Left lung (tissue), 14 donors: Measurements from ENCODE around the gene CHAF1A. TPM values are rescaled to one million over a fixed set of nuclear protein-coding genes. Genes with fewer than 3 reads are reported as not detected.

Source experiments
- ATAC-seq: fragments of 200-7000 bp; cut with Tn5 transposase; one replicate; pipeline ENCODE4 v1.9.1; 2020; ENCODE audit warnings: moderate library complexity
- DNase-seq, 4 donors: peaks; one replicate each; pipeline ENCODE4 v3.0.0-alpha.2; 2013 to 2020
- H3K27ac ChIP-seq, 2 donors: fragments of 200-600 bp; sonication (generic) in 1 of 2; one replicate each; pipeline versions ENCODE4 v1.5.0 to v1.8.0; 2020 to 2021
- H3K27me3 ChIP-seq, 2 donors: fragments of 200-600 bp; sonication (generic) in 1 of 2; one replicate each; pipeline versions ENCODE4 v1.5.0 to v1.8.0; 2020 to 2021
- H3K36me3 ChIP-seq, 2 donors: fragments of 200-600 bp; sonication (generic) in 1 of 2; one replicate each; pipeline versions ENCODE4 v1.5.0 to v1.8.0; 2020 to 2021
- H3K4me1 ChIP-seq, 2 donors: fragments of 200-600 bp; one replicate each; pipeline ENCODE4 v1.8.0; 2021
- H3K4me3 ChIP-seq, 2 donors: fragments of 200-600 bp; sonication (generic) in 1 of 2; one replicate each; pipeline versions ENCODE4 v1.5.0 to v1.8.0; 2020 to 2021; ENCODE audit warnings: mild to moderate bottlenecking in 1 of 2
- H3K9me3 ChIP-seq, 2 donors: fragments of 200-600 bp; sonication (generic) in 1 of 2; one replicate each; pipeline versions ENCODE4 v1.5.0 to v1.8.0; 2020 to 2021
- intact Hi-C, 2 donors: fragments of 100-400 bp; cut with DNase I; formaldehyde crosslinking; loops; one replicate each; pipeline versions ENCODE4 v1.11.2 to v1.14.2; 2022
- long read RNA-seq, 12 donors: library from polyadenylated mRNA in 2 of 12; unstranded in 2 of 12; transcript quantifications; one replicate each; pipeline ENCODE4 v2.0.0 and lab custom pipeline, GENCODE V29; 2019 to 2026
- polyA plus RNA-seq, 6 donors: library from polyadenylated mRNA; unstranded; fragments of 120-200 nt; gene quantifications; one replicate each; pipeline ENCODE4 v1.2.1, GENCODE V29; 2013; ENCODE audit not compliant: insufficient read length in 6 of 6
- total RNA-seq, 2 donors: library from RNA; stranded (reverse); fragmentation: NEBNext Ultra II Directional; extraction: Animal tissue kit (Norgen Biotek cat#: 25700); gene quantifications; one replicate each; pipeline ENCODE4 v1.2.1, GENCODE V29; 2021
- TF ChIP-seq, protein P1 (sequence below), 2 donors: fragments of 200-600 bp; sonication (generic) in 1 of 2; IDR thresholded peaks; one replicate each; pipeline versions ENCODE4 v1.5.0 to v1.8.0; 2021; ENCODE audit warnings: antibody characterized with exemption in 2 of 2
- donor health status: DM: no; HTN: yes; CAD: no.
- donor health status: DM: no; HTN: no; CAD: no.

Gene CHAF1A, protein sequence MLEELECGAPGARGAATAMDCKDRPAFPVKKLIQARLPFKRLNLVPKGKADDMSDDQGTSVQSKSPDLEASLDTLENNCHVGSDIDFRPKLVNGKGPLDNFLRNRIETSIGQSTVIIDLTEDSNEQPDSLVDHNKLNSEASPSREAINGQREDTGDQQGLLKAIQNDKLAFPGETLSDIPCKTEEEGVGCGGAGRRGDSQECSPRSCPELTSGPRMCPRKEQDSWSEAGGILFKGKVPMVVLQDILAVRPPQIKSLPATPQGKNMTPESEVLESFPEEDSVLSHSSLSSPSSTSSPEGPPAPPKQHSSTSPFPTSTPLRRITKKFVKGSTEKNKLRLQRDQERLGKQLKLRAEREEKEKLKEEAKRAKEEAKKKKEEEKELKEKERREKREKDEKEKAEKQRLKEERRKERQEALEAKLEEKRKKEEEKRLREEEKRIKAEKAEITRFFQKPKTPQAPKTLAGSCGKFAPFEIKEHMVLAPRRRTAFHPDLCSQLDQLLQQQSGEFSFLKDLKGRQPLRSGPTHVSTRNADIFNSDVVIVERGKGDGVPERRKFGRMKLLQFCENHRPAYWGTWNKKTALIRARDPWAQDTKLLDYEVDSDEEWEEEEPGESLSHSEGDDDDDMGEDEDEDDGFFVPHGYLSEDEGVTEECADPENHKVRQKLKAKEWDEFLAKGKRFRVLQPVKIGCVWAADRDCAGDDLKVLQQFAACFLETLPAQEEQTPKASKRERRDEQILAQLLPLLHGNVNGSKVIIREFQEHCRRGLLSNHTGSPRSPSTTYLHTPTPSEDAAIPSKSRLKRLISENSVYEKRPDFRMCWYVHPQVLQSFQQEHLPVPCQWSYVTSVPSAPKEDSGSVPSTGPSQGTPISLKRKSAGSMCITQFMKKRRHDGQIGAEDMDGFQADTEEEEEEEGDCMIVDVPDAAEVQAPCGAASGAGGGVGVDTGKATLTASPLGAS
- total RNA-seq (10 to 100 TPM; 15.6 to 24.1 TPM), polyA plus RNA-seq (10 to 100 TPM; 18.5 to 29.3 (median 24.8) TPM)
- long read RNA-seq, donor 1, partial matches to known transcripts: 68 of 137 reads
- long read RNA-seq, donor 1, other reads (novel, unspliced or antisense): 67 of 137 reads
- long read RNA-seq, donor 2, partial matches to known transcripts: 34 of 35 reads
- long read RNA-seq, donor 2, other reads (novel, unspliced or antisense): 0 of 35 reads
- long read RNA-seq, donor 3, partial matches to known transcripts: 28 of 61 reads
- long read RNA-seq, donor 3, other reads (novel, unspliced or antisense): 32 of 61 reads
- long read RNA-seq, donor 4, partial matches to known transcripts: 1 of 1 reads
- long read RNA-seq, donor 4, other reads (novel, unspliced or antisense): 0 of 1 reads
- long read RNA-seq, donor 5, partial matches to known transcripts: 23 of 61 reads
- long read RNA-seq, donor 5, other reads (novel, unspliced or antisense): 38 of 61 reads
- long read RNA-seq, donor 6, partial matches to known transcripts: 20 of 21 reads
- long read RNA-seq, donor 6, other reads (novel, unspliced or antisense): 0 of 21 reads
- long read RNA-seq, donor 7, partial matches to known transcripts: 0 of 1 reads
- long read RNA-seq, donor 7, other reads (novel, unspliced or antisense): 0 of 1 reads
- long read RNA-seq, donor 8, partial matches to known transcripts: 49 of 94 reads
- long read RNA-seq, donor 8, other reads (novel, unspliced or antisense): 43 of 94 reads
- long read RNA-seq, donor 9: 0 reads
- long read RNA-seq, donor 10, partial matches to known transcripts: 2 of 2 reads
- long read RNA-seq, donor 10, other reads (novel, unspliced or antisense): 0 of 2 reads
- long read RNA-seq, donor 11: 0 reads
- long read RNA-seq, donor 12, partial matches to known transcripts: 15 of 15 reads
- long read RNA-seq, donor 12, other reads (novel, unspliced or antisense): 0 of 15 reads

DNA sequence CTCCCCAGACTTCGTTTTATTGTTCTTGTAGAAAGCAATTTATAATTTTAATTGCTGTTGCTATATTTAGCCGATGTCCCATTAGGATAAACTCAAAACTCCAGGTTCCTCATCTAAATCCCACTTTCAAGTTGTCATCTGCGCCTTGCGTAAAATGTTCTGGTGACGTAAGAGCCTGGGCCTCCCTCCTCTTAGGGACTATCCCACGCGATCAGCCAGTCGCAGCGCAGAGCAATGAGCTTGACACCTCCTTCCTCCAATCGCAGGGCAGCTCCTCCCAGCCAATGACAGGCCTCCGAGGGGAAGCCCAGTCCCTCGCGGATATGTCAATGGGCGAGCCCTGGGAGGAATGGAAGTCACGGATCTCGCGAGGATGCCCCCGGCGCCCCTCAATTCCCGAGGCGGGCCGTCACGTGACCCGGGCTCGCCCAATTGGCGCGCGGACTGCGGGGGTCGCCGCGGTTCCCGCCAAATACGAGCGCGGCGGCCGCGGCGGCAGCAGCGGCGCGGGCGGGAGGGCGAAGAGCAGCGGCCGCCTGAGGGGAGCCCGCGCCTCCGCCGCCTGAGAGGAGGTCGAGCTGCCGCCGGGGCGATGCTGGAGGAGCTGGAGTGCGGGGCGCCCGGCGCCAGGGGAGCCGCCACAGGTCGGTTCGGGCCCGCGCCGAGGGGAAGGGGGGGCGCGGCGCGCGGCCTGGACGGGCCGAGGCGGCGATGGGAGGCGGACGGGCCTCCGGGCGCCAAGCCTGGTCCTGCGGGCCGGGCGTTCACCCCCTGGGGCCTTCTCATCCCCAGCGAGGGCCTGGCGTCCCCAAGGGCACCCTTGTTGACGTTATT is at the start of gene CHAF1A:
Gene CHAF1A, plus strand, starts transcription at position 470 of the 834 bp plus-strand sequence. Its CDS starts 123 bp downstream, at position 593.
- TF ChIP-seq, protein P1, sequence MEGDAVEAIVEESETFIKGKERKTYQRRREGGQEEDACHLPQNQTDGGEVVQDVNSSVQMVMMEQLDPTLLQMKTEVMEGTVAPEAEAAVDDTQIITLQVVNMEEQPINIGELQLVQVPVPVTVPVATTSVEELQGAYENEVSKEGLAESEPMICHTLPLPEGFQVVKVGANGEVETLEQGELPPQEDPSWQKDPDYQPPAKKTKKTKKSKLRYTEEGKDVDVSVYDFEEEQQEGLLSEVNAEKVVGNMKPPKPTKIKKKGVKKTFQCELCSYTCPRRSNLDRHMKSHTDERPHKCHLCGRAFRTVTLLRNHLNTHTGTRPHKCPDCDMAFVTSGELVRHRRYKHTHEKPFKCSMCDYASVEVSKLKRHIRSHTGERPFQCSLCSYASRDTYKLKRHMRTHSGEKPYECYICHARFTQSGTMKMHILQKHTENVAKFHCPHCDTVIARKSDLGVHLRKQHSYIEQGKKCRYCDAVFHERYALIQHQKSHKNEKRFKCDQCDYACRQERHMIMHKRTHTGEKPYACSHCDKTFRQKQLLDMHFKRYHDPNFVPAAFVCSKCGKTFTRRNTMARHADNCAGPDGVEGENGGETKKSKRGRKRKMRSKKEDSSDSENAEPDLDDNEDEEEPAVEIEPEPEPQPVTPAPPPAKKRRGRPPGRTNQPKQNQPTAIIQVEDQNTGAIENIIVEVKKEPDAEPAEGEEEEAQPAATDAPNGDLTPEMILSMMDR (IDR thresholded peaks at IDR 0.05): peak in 1 of 2 donors; percentile 30

DNA sequence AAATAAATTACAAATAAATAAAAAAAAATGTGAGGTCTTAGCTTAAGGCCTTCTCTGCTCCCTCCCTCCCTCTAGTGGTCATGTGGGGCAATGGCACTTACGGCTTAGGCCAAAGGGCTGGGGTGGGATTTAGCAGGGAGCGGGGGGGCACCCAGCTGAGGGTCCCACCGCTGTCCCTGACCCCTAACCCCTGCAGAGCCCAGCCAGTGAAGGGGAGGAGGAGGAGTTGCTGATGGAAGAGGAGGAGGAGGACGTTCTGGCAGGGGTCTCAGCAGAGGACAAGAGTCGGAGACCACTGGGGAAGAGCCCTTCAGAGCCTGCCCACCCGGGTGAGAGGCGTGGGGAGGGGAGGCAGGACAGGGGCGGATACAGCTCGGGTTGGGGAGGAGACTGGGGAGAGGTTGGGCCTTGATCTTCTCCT is 49.7 kb upstream of the CHAF1A start:
- no peak for DNase-seq
- H3K27ac ChIP-seq: no peak overlapping the region
- H3K4me3 ChIP-seq: no peak overlapping the region
- intact Hi-C loops: no loop called here
- TF ChIP-seq, protein P1 (IDR thresholded peaks at IDR 0.05): peak; percentile 70 to 92
- H3K4me1 ChIP-seq: no peaks in the 10 kb centered on the region
- peaks cover 0 to 40% of the 10 kb centered on the region in 2 donors for H3K36me3 ChIP-seq
- ATAC-seq: peak; percentile 78
- no peaks in the 10 kb centered on the region for H3K9me3 ChIP-seq
- H3K27me3 ChIP-seq: no peaks in the 10 kb centered on the region

More for the DNA sequence above, at the start of gene CHAF1A:
- H3K27me3 ChIP-seq: no peaks in the 10 kb centered on the region
- H3K4me3 ChIP-seq: peak within 1 kb of the TSS; percentile 66 to 83
- no peaks in the 10 kb centered on the region for H3K9me3 ChIP-seq
- peak; percentile 98 to 100 (median 99) for DNase-seq
- intact Hi-C loops: no loop called here
- peaks cover 0 to under 1% of the 10 kb centered on the region in 2 donors for H3K36me3 ChIP-seq
- ATAC-seq: peak; percentile 94
- peaks cover 13 to 49% of the 10 kb centered on the region in 2 donors for H3K4me1 ChIP-seq
- peak within 1 kb of the TSS; percentile 81 to 87 for H3K27ac ChIP-seq

DNA sequence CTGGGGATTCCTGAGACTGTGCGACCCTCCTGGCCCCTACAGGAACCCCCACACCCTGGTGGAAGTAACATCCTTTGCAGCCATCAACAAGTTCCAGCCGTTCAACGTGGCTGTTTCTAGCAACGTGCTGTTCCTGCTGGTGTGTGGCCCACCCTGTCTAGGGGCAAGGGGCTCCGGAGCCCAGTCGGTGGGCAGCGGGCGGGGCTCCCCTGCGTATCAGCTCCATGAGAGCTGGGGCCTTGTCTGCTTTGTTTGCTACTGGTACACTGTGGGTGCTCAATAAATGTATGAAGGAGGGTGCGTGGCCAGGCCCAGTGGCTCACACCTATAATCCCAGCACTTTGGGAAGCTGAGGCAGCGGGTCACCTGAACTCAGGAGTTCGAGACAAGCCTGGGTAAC is 48.2 kb upstream of the CHAF1A start:
- H3K36me3 ChIP-seq: peaks cover 0 to 46% of the 10 kb centered on the region in 2 donors
- no peaks in the 10 kb centered on the region for H3K27me3 ChIP-seq
- no peaks in the 10 kb centered on the region for H3K4me1 ChIP-seq
- no peak overlapping the region for H3K4me3 ChIP-seq
- TF ChIP-seq, protein P1 (IDR thresholded peaks at IDR 0.05): no peak
- DNase-seq (no peak), ATAC-seq (no peak)
- intact Hi-C loops: no loop called here
- no peaks in the 10 kb centered on the region for H3K9me3 ChIP-seq
- no peak overlapping the region for H3K27ac ChIP-seq
